ENCODE results near the gene KCNS1. TPM values are rescaled to one million over a fixed set of nuclear protein-coding genes. Genes with fewer than 3 reads are reported as not detected.

The KCNS1 gene
- total and polyA plus RNA-seq, 2 donors from 2014 or later: 0.19 to 2.9 TPM

DNA sequence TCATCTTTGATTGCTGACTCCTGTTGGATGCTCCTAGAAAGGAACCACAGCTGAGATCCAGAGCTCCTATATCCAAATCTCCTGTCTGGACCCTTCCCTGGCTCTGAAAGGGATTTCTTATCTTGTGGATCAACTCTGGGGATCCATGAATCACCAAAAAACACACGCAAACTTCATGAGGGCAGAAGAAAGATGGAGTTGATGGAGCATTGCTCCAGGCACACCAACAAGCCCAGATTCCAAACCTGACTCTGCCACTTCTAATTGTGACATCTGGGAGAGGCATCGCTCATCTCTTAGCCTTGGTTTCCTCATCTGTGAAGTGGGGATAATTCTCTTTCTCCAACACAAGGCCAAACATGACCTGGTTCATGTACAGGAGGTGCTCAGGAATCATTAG is 6.7 kb downstream of the KCNS1 start:
- intact Hi-C loops (cut with DNase I): no loop called here
- Histone ChIP-seq H3K27me3 (ENCODE audit: control insufficient read depth, insufficient read depth, low read length) (peaks cover 20% of the 10 kb centered on the region), H3K9ac (ENCODE audit: low read length in 3 of 3) (no peak overlapping the region), H3K4me3 (ENCODE audit: low read length in 3 of 3) (no peak overlapping the region), H3K4me1 (ENCODE audit: control insufficient read depth in 2 of 3, insufficient read depth in 2 of 3, low read depth in 1 of 3, low read length in 3 of 3) (peaks cover 0 to 3% (median 0%) of the 10 kb centered on the region in 3 donors), H3K27ac (ENCODE audit: low read depth in 2 of 2, low read length in 2 of 2) (no peak overlapping the region), H3K9me3 (ENCODE audit: control insufficient read depth in 2 of 3, insufficient read depth in 1 of 3, low read length in 3 of 3) (no peaks in the 10 kb centered on the region), H3K36me3 (ENCODE audit: control insufficient read depth in 2 of 3, insufficient read depth in 3 of 3, low read length in 3 of 3) (no peaks in the 10 kb centered on the region)
- DNase-seq: no peak
- TF ChIP-seq, protein P1, sequence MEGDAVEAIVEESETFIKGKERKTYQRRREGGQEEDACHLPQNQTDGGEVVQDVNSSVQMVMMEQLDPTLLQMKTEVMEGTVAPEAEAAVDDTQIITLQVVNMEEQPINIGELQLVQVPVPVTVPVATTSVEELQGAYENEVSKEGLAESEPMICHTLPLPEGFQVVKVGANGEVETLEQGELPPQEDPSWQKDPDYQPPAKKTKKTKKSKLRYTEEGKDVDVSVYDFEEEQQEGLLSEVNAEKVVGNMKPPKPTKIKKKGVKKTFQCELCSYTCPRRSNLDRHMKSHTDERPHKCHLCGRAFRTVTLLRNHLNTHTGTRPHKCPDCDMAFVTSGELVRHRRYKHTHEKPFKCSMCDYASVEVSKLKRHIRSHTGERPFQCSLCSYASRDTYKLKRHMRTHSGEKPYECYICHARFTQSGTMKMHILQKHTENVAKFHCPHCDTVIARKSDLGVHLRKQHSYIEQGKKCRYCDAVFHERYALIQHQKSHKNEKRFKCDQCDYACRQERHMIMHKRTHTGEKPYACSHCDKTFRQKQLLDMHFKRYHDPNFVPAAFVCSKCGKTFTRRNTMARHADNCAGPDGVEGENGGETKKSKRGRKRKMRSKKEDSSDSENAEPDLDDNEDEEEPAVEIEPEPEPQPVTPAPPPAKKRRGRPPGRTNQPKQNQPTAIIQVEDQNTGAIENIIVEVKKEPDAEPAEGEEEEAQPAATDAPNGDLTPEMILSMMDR (IDR thresholded peaks at IDR 0.05; ENCODE audit: borderline replicate concordance, extremely low read depth, insufficient read depth): no peak
- no peak for FAIRE-seq

DNA sequence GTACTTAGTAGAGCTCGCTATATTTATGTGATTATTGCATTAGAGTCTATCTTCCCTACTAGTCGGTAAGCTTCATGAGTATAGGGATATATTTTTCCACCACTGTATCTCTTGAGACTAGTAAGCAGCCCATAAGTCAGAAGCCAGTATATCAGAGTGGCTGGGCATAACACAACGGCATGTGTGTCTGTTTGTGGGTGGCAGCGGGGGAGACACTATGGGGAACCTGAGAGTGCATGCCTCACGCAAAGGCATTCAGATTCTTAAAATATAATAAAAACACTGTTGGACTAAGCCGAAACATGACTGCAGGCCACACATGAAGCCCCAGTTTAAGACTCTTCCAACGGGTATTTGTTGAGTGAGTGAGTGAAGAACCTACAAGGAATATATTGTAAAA is 8.0 kb downstream of the KCNS1 start:
- H3K36me3 ChIP-seq (ENCODE audit: control insufficient read depth in 2 of 3, insufficient read depth in 3 of 3, low read length in 3 of 3): no peaks in the 10 kb centered on the region
- H3K9me3 ChIP-seq (ENCODE audit: control insufficient read depth in 2 of 3, insufficient read depth in 1 of 3, low read length in 3 of 3): no peaks in the 10 kb centered on the region
- no peak overlapping the region for H3K4me3 ChIP-seq (ENCODE audit: low read length in 3 of 3)
- no peak overlapping the region for H3K27ac ChIP-seq (ENCODE audit: low read depth in 2 of 2, low read length in 2 of 2)
- no peak overlapping the region for H3K9ac ChIP-seq (ENCODE audit: low read length in 3 of 3)
- peaks cover 16% of the 10 kb centered on the region for H3K27me3 ChIP-seq (ENCODE audit: control insufficient read depth, insufficient read depth, low read length)
- intact Hi-C loops (cut with DNase I): no loop called here
- TF ChIP-seq, protein P1 (IDR thresholded peaks at IDR 0.05; ENCODE audit: borderline replicate concordance, extremely low read depth, insufficient read depth): no peak
- FAIRE-seq (no peak), DNase-seq (no peak)
- H3K4me1 ChIP-seq (ENCODE audit: control insufficient read depth in 2 of 3, insufficient read depth in 2 of 3, low read depth in 1 of 3, low read length in 3 of 3): no peaks in the 10 kb centered on the region

DNA sequence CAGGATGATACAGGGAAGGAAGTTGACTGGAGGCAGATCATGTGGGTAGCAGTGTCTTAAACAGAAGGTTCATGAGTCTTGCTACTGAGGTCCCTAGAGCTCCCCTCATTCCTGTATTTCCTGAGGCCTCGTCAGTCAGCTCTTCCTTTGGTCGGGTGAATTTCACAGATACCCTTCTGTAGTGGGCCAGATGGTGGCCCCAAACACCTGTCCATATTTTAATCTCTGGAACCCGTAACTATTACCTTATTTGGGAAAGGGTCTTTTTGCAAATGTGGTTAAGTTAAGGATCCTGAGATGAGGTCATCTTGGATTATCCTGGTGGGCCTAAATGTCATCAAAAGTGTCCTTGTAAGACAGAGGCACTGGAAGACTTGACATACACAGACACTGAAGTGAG is 9.6 kb downstream of the KCNS1 start:
- no peak for DNase-seq
- TF ChIP-seq, protein P1 (IDR thresholded peaks at IDR 0.05; ENCODE audit: borderline replicate concordance, extremely low read depth, insufficient read depth): no peak
- no peak overlapping the region for H3K9ac ChIP-seq (ENCODE audit: low read length in 3 of 3)

DNA sequence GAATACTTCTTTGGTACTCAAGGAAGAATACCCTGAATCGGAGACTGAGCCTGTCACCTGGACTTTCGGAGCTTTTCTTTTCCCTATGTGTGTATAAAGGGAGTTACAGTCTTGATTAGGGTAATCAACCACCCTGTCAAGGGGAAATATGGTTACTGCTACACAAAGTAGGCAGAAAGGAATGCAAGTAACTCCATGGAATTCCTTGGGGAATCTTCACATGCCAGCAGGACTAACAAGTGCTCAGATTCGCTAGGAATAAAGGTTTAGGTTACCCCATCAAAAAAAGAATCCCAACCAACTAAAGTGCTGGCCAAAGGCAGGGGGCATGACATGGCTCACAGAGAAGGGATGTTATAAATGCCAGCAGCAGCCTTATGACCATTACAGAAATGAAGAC is 10.4 kb downstream of the KCNS1 start:
- Histone ChIP-seq H3K4me1 (ENCODE audit: control insufficient read depth in 2 of 3, insufficient read depth in 2 of 3, low read depth in 1 of 3, low read length in 3 of 3) (no peaks in the 10 kb centered on the region), H3K4me3 (ENCODE audit: low read length in 3 of 3) (no peak overlapping the region), H3K27me3 (ENCODE audit: control insufficient read depth, insufficient read depth, low read length) (no peaks in the 10 kb centered on the region), H3K9me3 (ENCODE audit: control insufficient read depth in 2 of 3, insufficient read depth in 1 of 3, low read length in 3 of 3) (no peaks in the 10 kb centered on the region), H3K27ac (ENCODE audit: low read depth in 2 of 2, low read length in 2 of 2) (no peak overlapping the region), H3K36me3 (ENCODE audit: control insufficient read depth in 2 of 3, insufficient read depth in 3 of 3, low read length in 3 of 3) (no peaks in the 10 kb centered on the region), H3K9ac (ENCODE audit: low read length in 3 of 3) (no peak overlapping the region)
- TF ChIP-seq, protein P1 (IDR thresholded peaks at IDR 0.05; ENCODE audit: borderline replicate concordance, extremely low read depth, insufficient read depth): no peak
- no peak for FAIRE-seq
- intact Hi-C loops (cut with DNase I): no loop called here
- no peak for DNase-seq

More for the DNA sequence above, 9.6 kb downstream of the KCNS1 start:
- no peak for FAIRE-seq
- no peaks in the 10 kb centered on the region for H3K36me3 ChIP-seq (ENCODE audit: control insufficient read depth in 2 of 3, insufficient read depth in 3 of 3, low read length in 3 of 3)
- no peak overlapping the region for H3K4me3 ChIP-seq (ENCODE audit: low read length in 3 of 3)
- no peaks in the 10 kb centered on the region for H3K9me3 ChIP-seq (ENCODE audit: control insufficient read depth in 2 of 3, insufficient read depth in 1 of 3, low read length in 3 of 3)
- H3K27ac ChIP-seq (ENCODE audit: low read depth in 2 of 2, low read length in 2 of 2): no peak overlapping the region
- H3K4me1 ChIP-seq (ENCODE audit: control insufficient read depth in 2 of 3, insufficient read depth in 2 of 3, low read depth in 1 of 3, low read length in 3 of 3): no peaks in the 10 kb centered on the region
- H3K27me3 ChIP-seq (ENCODE audit: control insufficient read depth, insufficient read depth, low read length): peaks cover 3% of the 10 kb centered on the region
- intact Hi-C loops (cut with DNase I): no loop called here
